CD4-positive, alpha-beta T cell (primary cell): Measurements from ENCODE around the gene ZNF831. TPM values are rescaled to one million over a fixed set of nuclear protein-coding genes. Genes with fewer than 3 reads are reported as not detected.
A peak's percentile ranks its signal among the peaks of the same experiment; 100 is the strongest.

Experiments used
- ATAC-seq: fragments of 200-7000 bp; cut with Tn5 transposase; one replicate; pipeline ENCODE4 v1.10.0; 2022; ENCODE audit warnings: mild to moderate bottlenecking; ENCODE audit not compliant: poor library complexity
- CTCF ChIA-PET: fragments of 350-600 bp; sonication (Branson Sonifier 250); formaldehyde crosslinking; loops from one replicate; lab custom pipeline; 2021; ENCODE audit warnings: antibody characterized with exemption, inconsistent platforms; lab: Charles Lee
- POLR2A ChIA-PET: fragments of 350-600 bp; sonication (Branson Sonifier 250); formaldehyde crosslinking; loops from one replicate; lab custom pipeline; 2021; ENCODE audit warnings: antibody characterized with exemption, inconsistent platforms; lab: Charles Lee
- DNase-seq, 14 experiments: peaks; one replicate each; pipeline ENCODE4 v3.0.0-alpha.2; 2013 to 2020; ENCODE audit warnings: mixed read lengths in 2 of 14
- H3K27ac ChIP-seq, 2 donors: one replicate each; pipeline versions ENCODE4 v1.5.1 to v1.7.0; 2013; ENCODE audit warnings: low read length in 2 of 2, low read depth in 1 of 2, mild to moderate bottlenecking in 1 of 2
- H3K27me3 ChIP-seq, 2 experiments: 1 replicate in 1 of 2; 2 replicates in 1 of 2; pipeline versions ENCODE4 v1.6.1 to v1.7.0; 2013; ENCODE audit warnings: low read length in 2 of 2, control low read depth in 1 of 2, mild to moderate bottlenecking in 1 of 2, moderate library complexity in 1 of 2; ENCODE audit not compliant: insufficient read depth in 2 of 2, control insufficient read depth in 1 of 2
- H3K36me3 ChIP-seq: one replicate; pipeline ENCODE4 v1.6.1; 2013; ENCODE audit warnings: low read length, control low read depth; ENCODE audit not compliant: insufficient read depth
- H3K4me1 ChIP-seq: one replicate; pipeline ENCODE4 v1.6.1; 2013; ENCODE audit warnings: low read length, control low read depth; ENCODE audit not compliant: insufficient read depth
- H3K4me3 ChIP-seq: one replicate; pipeline ENCODE4 v1.5.1; 2013; ENCODE audit warnings: mild to moderate bottlenecking, low read length, moderate library complexity
- H3K9me3 ChIP-seq, 2 experiments: 1 replicate in 1 of 2; 2 replicates in 1 of 2; pipeline versions ENCODE4 v1.6.1 to v1.7.0; 2013; ENCODE audit warnings: low read length in 2 of 2, mild to moderate bottlenecking in 2 of 2, control low read depth in 1 of 2, moderate library complexity in 1 of 2; ENCODE audit not compliant: control insufficient read depth in 1 of 2, insufficient read depth in 1 of 2
- H3K27ac Mint-ChIP-seq: one replicate; pipeline ENCODE4 v1.8.0; 2020; ENCODE audit warnings: mixed read lengths
- H3K27me3 Mint-ChIP-seq: one replicate; pipeline ENCODE4 v1.8.0; 2021; ENCODE audit warnings: mixed read lengths
- H3K36me3 Mint-ChIP-seq: one replicate; pipeline ENCODE4 v1.8.0; 2021; ENCODE audit warnings: low read depth, mixed read lengths
- H3K4me1 Mint-ChIP-seq: one replicate; pipeline ENCODE4 v1.8.0; 2021; ENCODE audit warnings: low read depth, mixed read lengths
- H3K4me3 Mint-ChIP-seq: one replicate; pipeline ENCODE4 v1.8.0; 2020; ENCODE audit warnings: mild to moderate bottlenecking, mixed read lengths
- H3K9me3 Mint-ChIP-seq: one replicate; pipeline ENCODE4 v1.8.0; 2020; ENCODE audit warnings: mixed read lengths
- intact Hi-C, 2 experiments: fragments of 100-400 bp; cut with DNase I in 1 of 2; cut with micrococcal nuclease in 1 of 2; formaldehyde crosslinking; loops; one replicate each; pipeline versions ENCODE4 v1.15.1 to v1.9.0; 2023 to 2025; cut with DNase I, micrococcal nuclease
- total RNA-seq, 174 experiments: library from RNA in 2 of 174; stranded (reverse) in 2 of 174; gene quantifications; one replicate each; pipeline ENCODE4 v1.2.3 and lab custom pipeline; 2021 to 2026
- TF ChIP-seq, protein P1 (sequence below): fragments of 200-600 bp; IDR thresholded peaks from one replicate; pipeline ENCODE4 v1.8.0; 2022; ENCODE audit warnings: antibody characterized with exemption, mild to moderate bottlenecking

Gene ZNF831
- total RNA-seq, 2 experiments from 2014 or later: 24.9 to 25.9 TPM

DNA sequence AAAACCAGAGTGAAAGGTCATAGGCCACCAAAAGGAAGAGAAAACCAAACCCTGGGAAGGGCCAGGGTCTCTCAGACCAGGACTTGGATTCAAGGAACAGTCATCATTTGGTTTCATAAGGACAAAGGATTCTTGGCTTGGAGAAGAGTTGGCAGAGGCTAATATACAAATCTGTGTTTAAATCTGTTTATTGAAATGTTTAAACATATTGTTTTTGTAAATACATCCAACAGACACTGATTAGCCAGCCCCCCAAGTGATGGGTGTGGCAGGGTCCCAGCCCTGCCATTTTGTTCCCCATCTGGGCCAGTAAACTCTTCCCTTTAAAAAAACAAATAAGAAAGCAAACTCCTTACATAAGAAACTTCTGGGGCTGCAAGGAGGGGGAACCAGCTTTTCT, 6.1 kb upstream of the ZNF831 start:
- Mint-ChIP-seq H3K27ac (peak overlapping the region; percentile 95), H3K4me3 (peak overlapping the region; percentile 62), H3K4me1 (peaks cover 98% of the 10 kb centered on the region), H3K9me3 (no peaks in the 10 kb centered on the region), H3K36me3 (peaks cover 40% of the 10 kb centered on the region), H3K27me3 (no peaks in the 10 kb centered on the region)
- ATAC-seq: no peak
- peaks cover 79% of the 10 kb centered on the region for H3K4me1 ChIP-seq
- intact Hi-C loops: loop anchor here in 1 of 2 experiments (5.0 kb wide), 1 partner anchor 50 kb away; no protein-coding TSS in a partner anchor
- H3K9me3 ChIP-seq: no peaks in the 10 kb centered on the region
- ChIA-PET CTCF (interaction anchor here (2.7 to 2.9 kb wide), 2 partner anchors 10 to 65 kb away, joined by 10 to 11 read pairs; no protein-coding TSS in a partner anchor), POLR2A (interaction anchor here (0.8 to 3.9 kb wide), 3 partner anchors 8 to 35 kb away, joined by 3 to 54 read pairs (median 34); no protein-coding TSS in a partner anchor)
- H3K27ac ChIP-seq: peak overlapping the region in 1 of 2 donors; percentile 95
- DNase-seq: no peak
- TF ChIP-seq, protein P1, sequence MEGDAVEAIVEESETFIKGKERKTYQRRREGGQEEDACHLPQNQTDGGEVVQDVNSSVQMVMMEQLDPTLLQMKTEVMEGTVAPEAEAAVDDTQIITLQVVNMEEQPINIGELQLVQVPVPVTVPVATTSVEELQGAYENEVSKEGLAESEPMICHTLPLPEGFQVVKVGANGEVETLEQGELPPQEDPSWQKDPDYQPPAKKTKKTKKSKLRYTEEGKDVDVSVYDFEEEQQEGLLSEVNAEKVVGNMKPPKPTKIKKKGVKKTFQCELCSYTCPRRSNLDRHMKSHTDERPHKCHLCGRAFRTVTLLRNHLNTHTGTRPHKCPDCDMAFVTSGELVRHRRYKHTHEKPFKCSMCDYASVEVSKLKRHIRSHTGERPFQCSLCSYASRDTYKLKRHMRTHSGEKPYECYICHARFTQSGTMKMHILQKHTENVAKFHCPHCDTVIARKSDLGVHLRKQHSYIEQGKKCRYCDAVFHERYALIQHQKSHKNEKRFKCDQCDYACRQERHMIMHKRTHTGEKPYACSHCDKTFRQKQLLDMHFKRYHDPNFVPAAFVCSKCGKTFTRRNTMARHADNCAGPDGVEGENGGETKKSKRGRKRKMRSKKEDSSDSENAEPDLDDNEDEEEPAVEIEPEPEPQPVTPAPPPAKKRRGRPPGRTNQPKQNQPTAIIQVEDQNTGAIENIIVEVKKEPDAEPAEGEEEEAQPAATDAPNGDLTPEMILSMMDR: no peak
- no peak overlapping the region for H3K4me3 ChIP-seq
- no peaks in the 10 kb centered on the region for H3K36me3 ChIP-seq
- H3K27me3 ChIP-seq: no peaks in the 10 kb centered on the region

DNA sequence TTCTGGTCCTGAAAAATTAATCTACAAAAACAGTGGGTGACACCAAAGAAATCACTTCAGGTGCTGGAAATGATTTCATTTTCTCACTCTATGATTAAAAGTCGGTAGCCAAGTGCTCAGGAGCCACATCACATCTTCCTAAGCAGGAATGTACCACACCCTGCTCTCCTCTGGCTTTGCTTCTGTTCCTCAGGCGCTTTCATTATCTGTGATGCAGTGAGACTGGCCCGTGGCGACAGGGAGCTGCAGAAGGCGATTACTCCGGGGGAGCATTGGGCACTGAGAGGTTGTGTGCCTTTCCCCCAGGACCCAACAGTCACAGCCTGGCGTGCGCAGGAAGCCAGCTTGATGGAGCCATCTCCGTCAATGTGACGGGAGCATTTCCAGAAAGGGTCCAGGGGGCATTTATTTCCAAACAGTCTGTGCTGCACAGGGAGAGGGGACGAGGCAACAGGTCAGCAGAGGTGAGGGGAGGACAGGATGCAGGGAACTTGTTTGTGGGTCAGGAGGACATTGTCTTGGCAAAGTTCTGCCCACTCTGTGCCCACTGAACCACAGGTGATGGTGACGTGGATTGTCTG, 5.6 kb upstream of the ZNF831 start:
- H3K4me1 ChIP-seq: peaks cover 74% of the 10 kb centered on the region
- ChIA-PET POLR2A (interaction anchor here (0.8 to 3.9 kb wide), 3 partner anchors 9 to 36 kb away, joined by 3 to 54 read pairs (median 34); no protein-coding TSS in a partner anchor), CTCF (interaction anchor here (2.7 to 2.9 kb wide), 2 partner anchors 11 to 64 kb away, joined by 10 to 11 read pairs; no protein-coding TSS in a partner anchor)
- Mint-ChIP-seq H3K36me3 (peaks cover 36% of the 10 kb centered on the region), H3K4me3 (peak overlapping the region; percentile 62), H3K9me3 (no peaks in the 10 kb centered on the region), H3K27me3 (no peaks in the 10 kb centered on the region), H3K4me1 (peaks cover 98% of the 10 kb centered on the region), H3K27ac (peak overlapping the region; percentile 95)
- TF ChIP-seq, protein P1: no peak
- H3K4me3 ChIP-seq: no peak overlapping the region
- no peak for ATAC-seq
- H3K9me3 ChIP-seq: no peaks in the 10 kb centered on the region
- H3K27ac ChIP-seq: peak overlapping the region; percentile 94 to 95
- no peaks in the 10 kb centered on the region for H3K27me3 ChIP-seq
- H3K36me3 ChIP-seq: no peaks in the 10 kb centered on the region
- intact Hi-C loops: loop anchor here (2.0 to 5.0 kb wide), 2 partner anchors 35 to 49 kb away; no protein-coding TSS in a partner anchor
- peak in 1 of 14 experiments; percentile 33 for DNase-seq

DNA sequence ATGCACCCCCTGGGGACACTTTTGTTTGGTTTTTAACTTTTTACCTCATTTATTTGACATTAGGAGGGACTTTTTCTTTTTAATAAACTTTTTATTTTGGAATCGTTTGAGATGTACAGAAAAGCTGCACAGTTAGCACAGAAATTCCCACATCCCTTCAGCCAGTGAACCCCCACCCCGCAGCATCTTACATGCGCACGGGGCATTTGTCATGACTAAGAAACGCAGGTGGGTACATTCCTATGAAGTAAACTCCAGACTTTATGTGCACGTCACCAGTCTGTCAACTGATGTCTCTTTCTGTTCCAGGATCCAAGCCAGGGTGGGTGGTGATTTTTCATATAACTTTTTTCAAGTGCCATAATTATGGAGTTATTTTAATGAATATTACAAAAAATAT, 4.9 kb upstream of the ZNF831 start:
- Histone ChIP-seq H3K4me3 (peak overlapping the region; percentile 70), H3K27me3 (no peaks in the 10 kb centered on the region), H3K36me3 (no peaks in the 10 kb centered on the region), H3K27ac (peak overlapping the region; percentile 94 to 95), H3K4me1 (peaks cover 72% of the 10 kb centered on the region), H3K9me3 (no peaks in the 10 kb centered on the region)
- peak in 2 of 14 experiments; percentile 38 to 49 for DNase-seq
- H3K27me3 Mint-ChIP-seq: no peaks in the 10 kb centered on the region
- H3K9me3 Mint-ChIP-seq: no peaks in the 10 kb centered on the region
- ChIA-PET POLR2A (interaction anchor here (0.8 to 3.9 kb wide), 9 partner anchors 9 to 267 kb away, joined by 3 to 54 read pairs (median 4); no protein-coding TSS in a partner anchor), CTCF (interaction anchor here (0.7 to 2.9 kb wide), 9 partner anchors 8 to 71 kb away, joined by 3 to 18 read pairs (median 9); no protein-coding TSS in a partner anchor)
- peaks cover 38% of the 10 kb centered on the region for H3K36me3 Mint-ChIP-seq
- H3K27ac Mint-ChIP-seq: peak overlapping the region; percentile 95
- peak overlapping the region; percentile 89 for H3K4me3 Mint-ChIP-seq
- H3K4me1 Mint-ChIP-seq: peaks cover 98% of the 10 kb centered on the region
- ATAC-seq: no peak
- intact Hi-C loops: loop anchor here (1.0 to 5.0 kb wide), 3 partner anchors 8 to 49 kb away; no protein-coding TSS in a partner anchor
- TF ChIP-seq, protein P1: no peak
